GM12872 (cell line): Measurements from ENCODE around the gene CRMP1.

Experiments
- CTCF ChIP-seq: IDR thresholded peaks from 3 replicates; pipeline ENCODE4 v1.5.1; 2011; ENCODE audit warnings: low read depth, mild to moderate bottlenecking, low read length, moderate library complexity; ENCODE audit not compliant: insufficient read depth

The CRMP1 gene

GRCh38 chr4:5795580-5795979 lies 97.3 kb downstream of the CRMP1 start:
- no peak for TF ChIP-seq CTCF

DNA sequence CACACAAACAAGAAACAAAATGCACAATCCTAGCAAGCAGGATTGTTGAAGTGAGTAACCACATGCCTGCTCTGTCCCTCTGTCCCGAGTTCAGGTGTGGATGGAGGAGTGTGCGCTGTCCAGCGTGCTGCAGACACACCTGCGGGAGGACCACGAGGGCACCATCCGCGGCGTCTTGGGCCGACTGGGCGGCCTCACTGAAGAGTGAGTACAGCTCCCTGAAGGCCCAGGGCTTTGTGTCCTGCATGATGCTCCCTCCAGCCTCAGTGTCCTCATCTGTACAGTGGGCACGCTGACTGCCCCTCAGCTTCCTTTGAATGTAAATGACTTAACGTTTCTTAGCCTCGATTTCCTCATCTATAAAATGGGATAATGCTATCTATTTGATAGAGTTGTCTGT lies 99.4 kb downstream of the CRMP1 start:
- TF ChIP-seq CTCF = no peak

DNA sequence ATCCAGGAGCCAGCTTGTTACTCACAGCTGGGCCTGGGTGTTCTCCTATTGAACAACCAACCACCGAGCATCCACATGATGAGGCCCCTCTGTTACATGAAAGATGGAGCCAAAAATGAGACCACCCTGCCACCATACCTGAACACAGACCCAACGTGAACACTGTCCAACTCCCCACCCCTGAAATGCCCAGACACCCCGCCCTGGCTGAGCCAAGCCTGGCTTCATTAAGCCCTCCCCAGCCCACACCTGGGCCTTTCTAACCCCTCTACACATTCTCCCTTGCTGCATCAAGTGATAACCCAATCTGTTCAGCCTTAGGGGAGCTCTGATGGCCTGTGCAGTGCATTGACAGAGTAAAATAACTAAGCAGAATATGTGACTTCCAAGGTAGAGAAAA lies 101.2 kb downstream of the CRMP1 start:
- no peak for TF ChIP-seq CTCF

DNA sequence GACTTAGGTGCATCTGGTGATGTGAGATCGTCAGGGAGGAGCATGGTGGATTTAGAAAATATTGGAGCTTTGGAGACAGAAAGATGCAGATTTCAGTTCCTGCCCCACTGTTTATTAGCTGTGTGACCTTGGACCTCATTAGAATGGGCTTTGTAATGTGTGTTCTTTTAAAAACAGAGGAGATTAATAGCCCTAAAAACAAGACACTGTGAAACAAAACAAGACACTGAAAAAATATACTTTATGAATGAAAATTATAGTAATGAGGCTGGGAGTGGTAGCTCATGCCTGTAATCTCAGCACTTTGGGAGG lies 102.4 kb downstream of the CRMP1 start:
- TF ChIP-seq CTCF = no peak

GRCh38 chr4:5789141-5789540 lies 103.7 kb downstream of the CRMP1 start:
- TF ChIP-seq CTCF = no peak

DNA sequence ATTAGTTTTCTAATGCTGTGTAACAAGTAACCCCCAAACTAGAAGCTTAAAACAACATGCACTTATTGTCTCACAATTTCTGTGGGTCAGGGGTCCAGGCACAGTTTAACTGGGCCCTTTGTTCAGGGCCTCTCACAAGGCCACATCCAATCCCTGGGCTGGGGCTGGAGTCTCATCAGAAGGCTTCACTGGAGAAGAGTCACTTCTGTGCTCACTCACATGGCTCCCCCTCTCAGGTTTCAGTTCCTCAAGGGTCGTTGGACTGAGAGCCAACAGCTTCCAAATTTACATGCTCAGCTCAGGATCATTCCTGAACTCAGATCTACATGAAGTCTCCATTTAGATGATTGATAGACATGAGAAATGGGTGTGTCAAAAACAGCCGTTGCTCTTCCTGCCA lies 104.7 kb downstream of the CRMP1 start:
- no peak for TF ChIP-seq CTCF

GRCh38 chr4:5787311-5787710 lies 105.6 kb downstream of the CRMP1 start:
- TF ChIP-seq CTCF = no peak
